Left forelimb (tissue), 1 donor: ENCODE measurements around the gene MKX.

Source experiments
- DNase-seq: peaks from one replicate; pipeline ENCODE4 v3.0.0-alpha.2; 2018; ENCODE audit warnings: low spot score

The MKX gene

GRCh38 chr10:27646604-27647175 is 98.9 kb downstream of the MKX start:
- DNase-seq: no peak

GRCh38 chr10:27646194-27646593 is 99.4 kb downstream of the MKX start:
- DNase-seq: no peak

GRCh38 chr10:27644307-27644939 is 101.2 kb downstream of the MKX start:
- no peak for DNase-seq

GRCh38 chr10:27643301-27643700 is 102.3 kb downstream of the MKX start:
- DNase-seq: no peak

GRCh38 chr10:27642023-27642589 is 103.5 kb downstream of the MKX start:
- no peak for DNase-seq

- DNase-seq: no peak
These were observed 107.4 kb downstream of the MKX start for GRCh38 chr10:27638071-27638750.

- DNase-seq: no peak
These were observed 108.0 kb downstream of the MKX start for GRCh38 chr10:27637601-27638000.

GRCh38 chr10:27636816-27637215 is 108.8 kb downstream of the MKX start:
- DNase-seq: no peak

GRCh38 chr10:27635699-27636270 is 109.8 kb downstream of the MKX start:
- no peak for DNase-seq

GRCh38 chr10:27635290-27635689 is 110.3 kb downstream of the MKX start:
- DNase-seq: no peak

- no peak for DNase-seq
These were observed 117.0 kb downstream of the MKX start for GRCh38 chr10:27628621-27629020.

GRCh38 chr10:27626890-27627289 is 118.7 kb downstream of the MKX start:
- no peak for DNase-seq

GRCh38 chr10:27625452-27626211 is 120.0 kb downstream of the MKX start:
- DNase-seq: no peak

GRCh38 chr10:27624941-27625340 is 120.7 kb downstream of the MKX start:
- DNase-seq: no peak
